NT2/D1 (cell line): Measurements from ENCODE around the gene LRMDA.

Source experiments
- DNase-seq: peaks from one replicate; pipeline ENCODE4 v3.0.0-alpha.2; 2011; ENCODE audit warnings: low read depth, low spot score
- H3K27me3 ChIP-seq: 2 replicates; pipeline ENCODE4 v1.6.0; 2011; ENCODE audit warnings: mild to moderate bottlenecking; ENCODE audit not compliant: insufficient read length, insufficient read depth
- H3K36me3 ChIP-seq: 2 replicates; pipeline ENCODE4 v1.6.1; 2011; ENCODE audit warnings: mild to moderate bottlenecking, low read length, mixed read lengths; ENCODE audit not compliant: insufficient read depth, insufficient read length
- H3K4me1 ChIP-seq: 2 replicates; pipeline ENCODE4 v1.5.1; 2011; ENCODE audit not compliant: insufficient read depth, insufficient read length
- H3K4me3 ChIP-seq: 2 replicates; pipeline ENCODE4 v1.5.1; 2011; ENCODE audit warnings: low read depth; ENCODE audit not compliant: insufficient read length
- H3K9ac ChIP-seq: 2 replicates; pipeline ENCODE4 v1.6.0; 2011; ENCODE audit warnings: low read depth; ENCODE audit not compliant: insufficient read length
- H3K9me3 ChIP-seq: 2 replicates; pipeline ENCODE4 v1.5.1; 2011; ENCODE audit warnings: mild to moderate bottlenecking, low read length; ENCODE audit not compliant: insufficient read depth
- SUZ12 ChIP-seq: IDR thresholded peaks from 2 replicates; pipeline ENCODE4 v1.6.1; 2011; ENCODE audit not compliant: insufficient read length, insufficient read depth; ENCODE audit errors: extremely low read depth
- YY1 ChIP-seq: IDR thresholded peaks from 2 replicates; pipeline ENCODE4 v1.6.1; 2011; ENCODE audit not compliant: insufficient read length, insufficient read depth
- ZNF274 ChIP-seq: IDR thresholded peaks from 2 replicates; pipeline ENCODE4 v1.6.1; 2011; ENCODE audit warnings: mild to moderate bottlenecking, low read depth, low read length

Gene LRMDA

GRCh38 chr10:76318211-76318610 lies 886.8 kb downstream of the LRMDA start:
- no peaks in the 10 kb centered on the region for H3K9me3 ChIP-seq
- H3K9ac ChIP-seq: no peak overlapping the region
- H3K27me3 ChIP-seq: no peaks in the 10 kb centered on the region
- H3K4me1 ChIP-seq: no peaks in the 10 kb centered on the region
- no peak for TF ChIP-seq SUZ12
- TF ChIP-seq YY1: no peak
- TF ChIP-seq ZNF274: no peak
- no peak for DNase-seq
- no peak overlapping the region for H3K4me3 ChIP-seq
- no peaks in the 10 kb centered on the region for H3K36me3 ChIP-seq

GRCh38 chr10:76319661-76320060 lies 888.2 kb downstream of the LRMDA start:
- DNase-seq: no peak
- Histone ChIP-seq H3K9ac (no peak overlapping the region), H3K27me3 (no peaks in the 10 kb centered on the region), H3K4me1 (no peaks in the 10 kb centered on the region), H3K36me3 (no peaks in the 10 kb centered on the region), H3K4me3 (no peak overlapping the region), H3K9me3 (no peaks in the 10 kb centered on the region)
- TF ChIP-seq SUZ12 (no peak), ZNF274 (no peak), YY1 (no peak)

- DNase-seq: no peak
- TF ChIP-seq YY1 (no peak), SUZ12 (no peak), ZNF274 (no peak)
- Histone ChIP-seq H3K27me3 (no peaks in the 10 kb centered on the region), H3K36me3 (no peaks in the 10 kb centered on the region), H3K9ac (no peak overlapping the region), H3K4me3 (no peak overlapping the region), H3K4me1 (no peaks in the 10 kb centered on the region), H3K9me3 (no peaks in the 10 kb centered on the region)
Measured at GRCh38 chr10:76324283-76324682, 892.9 kb downstream of the LRMDA start.

- H3K9me3 ChIP-seq: no peaks in the 10 kb centered on the region
Measured at GRCh38 chr10:76327441-76327840, 896.0 kb downstream of the LRMDA start.

GRCh38 chr10:76328348-76328747 lies 896.9 kb downstream of the LRMDA start:
- H3K36me3 ChIP-seq: no peaks in the 10 kb centered on the region
- H3K9me3 ChIP-seq: no peaks in the 10 kb centered on the region
- H3K4me1 ChIP-seq: no peaks in the 10 kb centered on the region
- no peak for DNase-seq
- H3K27me3 ChIP-seq: no peaks in the 10 kb centered on the region
- H3K9ac ChIP-seq: no peak overlapping the region
- TF ChIP-seq ZNF274 (no peak), SUZ12 (no peak), YY1 (no peak)
- no peak overlapping the region for H3K4me3 ChIP-seq

More at GRCh38 chr10:76327441-76327840, 896.0 kb downstream of the LRMDA start:
- Histone ChIP-seq H3K4me1 (no peaks in the 10 kb centered on the region), H3K36me3 (no peaks in the 10 kb centered on the region), H3K27me3 (no peaks in the 10 kb centered on the region), H3K4me3 (no peak overlapping the region), H3K9ac (no peak overlapping the region)
- DNase-seq: no peak
- no peak for TF ChIP-seq YY1
- no peak for TF ChIP-seq SUZ12
- TF ChIP-seq ZNF274: no peak

GRCh38 chr10:76329891-76330575 lies 898.6 kb downstream of the LRMDA start:
- TF ChIP-seq SUZ12: no peak
- Histone ChIP-seq H3K36me3 (no peaks in the 10 kb centered on the region), H3K4me1 (no peaks in the 10 kb centered on the region), H3K9me3 (peaks cover 4% of the 10 kb centered on the region; the same call in 1 of the 2 replicates), H3K27me3 (no peaks in the 10 kb centered on the region), H3K4me3 (no peak overlapping the region), H3K9ac (no peak overlapping the region)
- DNase-seq: no peak

- no peaks in the 10 kb centered on the region for H3K27me3 ChIP-seq
- H3K4me3 ChIP-seq: no peak overlapping the region
- TF ChIP-seq ZNF274: no peak
- TF ChIP-seq YY1: no peak
- H3K9ac ChIP-seq: no peak overlapping the region
- no peaks in the 10 kb centered on the region for H3K36me3 ChIP-seq
- peaks cover 8% of the 10 kb centered on the region; the same call in 1 of the 2 replicates for H3K9me3 ChIP-seq
- H3K4me1 ChIP-seq: no peaks in the 10 kb centered on the region
- DNase-seq: no peak
Measured at GRCh38 chr10:76331742-76332141, 900.3 kb downstream of the LRMDA start.
